Spleen (tissue), 7 donors: Measurements from ENCODE around the gene SRGAP1.

Experiments used
- CTCF ChIP-seq, 11 experiments: fragments of 200-600 bp in 7 of 11; fragments of 450-650 bp in 4 of 11; sonication (generic) in 4 of 11; IDR thresholded peaks in 8 of 11; conservative IDR thresholded peaks in 3 of 11; 1 replicate in 7 of 11; 2 replicates in 4 of 11; pipeline versions ENCODE4 v1.4.0 to v1.8.0; 2016 to 2021; ENCODE audit warnings: antibody characterized with exemption in 11 of 11, inconsistent platforms in 4 of 11, mild to moderate bottlenecking in 1 of 11
- POLR2AphosphoS5 ChIP-seq, 3 donors: sonication (generic); formaldehyde crosslinking; IDR thresholded peaks; one replicate each; pipeline ENCODE4 v1.5.1; 2017; ENCODE audit warnings: antibody characterized with exemption in 3 of 3
- donor health status: DM: no; HTN: no; CAD: no; lungs with moderate emphysema.
- donor health status: DM: no; HTN: no; CAD: no.
- donor health status: DM: no; HTN: no; CAD: no.

DNA sequence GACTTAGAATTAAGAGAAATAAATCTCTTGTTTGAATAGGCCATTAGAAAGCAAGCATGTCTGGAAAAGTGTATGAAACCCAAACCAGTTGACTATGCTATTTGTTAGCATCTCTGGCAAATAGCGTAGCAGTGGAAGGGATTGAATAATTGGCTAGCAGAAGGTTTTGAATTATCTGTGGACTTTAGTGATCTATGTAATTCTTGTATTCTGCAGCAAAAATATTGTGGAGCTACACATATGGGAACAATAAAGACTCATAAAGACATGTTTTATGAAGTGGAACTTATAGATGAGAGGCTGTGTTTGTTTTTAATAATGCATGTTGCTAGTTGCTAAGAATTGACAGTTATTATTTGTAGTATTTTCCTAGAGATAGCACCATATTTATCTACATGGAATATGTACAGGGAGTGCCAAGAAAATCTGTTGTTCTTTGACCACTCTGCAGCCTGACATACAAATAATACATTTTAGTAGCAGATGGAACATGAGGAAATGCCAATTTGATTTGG lies 4.7 kb downstream of the SRGAP1 start:
- TF ChIP-seq POLR2AphosphoS5 (IDR thresholded peaks at IDR 0.05) (no peak), CTCF (IDR thresholded peaks at IDR 0.05 in 8 of 11, conservative IDR thresholded peaks at IDR 0.05 in 3 of 11) (no peak)
